Measurements from ENCODE around the gene CCL8.

DNA sequence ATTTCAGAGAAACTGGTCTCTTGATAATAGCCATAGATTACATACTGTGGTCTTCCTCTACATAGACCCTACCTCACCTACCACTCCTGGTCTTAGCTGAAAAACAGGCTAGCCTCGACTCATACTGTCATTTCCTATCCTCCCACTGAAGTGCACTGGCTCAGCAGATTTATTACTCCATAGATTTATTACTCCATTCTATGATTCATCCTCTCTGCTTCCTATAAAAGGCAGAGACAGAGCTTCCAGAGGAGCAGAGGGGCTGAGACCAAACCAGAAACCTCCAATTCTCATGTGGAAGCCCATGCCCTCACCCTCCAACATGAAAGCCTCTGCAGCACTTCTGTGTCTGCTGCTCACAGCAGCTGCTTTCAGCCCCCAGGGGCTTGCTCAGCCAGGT lies 49.3 kb upstream of the CCL8 start, which contains the start of gene CCL7:
- TF ChIP-seq, protein P1, sequence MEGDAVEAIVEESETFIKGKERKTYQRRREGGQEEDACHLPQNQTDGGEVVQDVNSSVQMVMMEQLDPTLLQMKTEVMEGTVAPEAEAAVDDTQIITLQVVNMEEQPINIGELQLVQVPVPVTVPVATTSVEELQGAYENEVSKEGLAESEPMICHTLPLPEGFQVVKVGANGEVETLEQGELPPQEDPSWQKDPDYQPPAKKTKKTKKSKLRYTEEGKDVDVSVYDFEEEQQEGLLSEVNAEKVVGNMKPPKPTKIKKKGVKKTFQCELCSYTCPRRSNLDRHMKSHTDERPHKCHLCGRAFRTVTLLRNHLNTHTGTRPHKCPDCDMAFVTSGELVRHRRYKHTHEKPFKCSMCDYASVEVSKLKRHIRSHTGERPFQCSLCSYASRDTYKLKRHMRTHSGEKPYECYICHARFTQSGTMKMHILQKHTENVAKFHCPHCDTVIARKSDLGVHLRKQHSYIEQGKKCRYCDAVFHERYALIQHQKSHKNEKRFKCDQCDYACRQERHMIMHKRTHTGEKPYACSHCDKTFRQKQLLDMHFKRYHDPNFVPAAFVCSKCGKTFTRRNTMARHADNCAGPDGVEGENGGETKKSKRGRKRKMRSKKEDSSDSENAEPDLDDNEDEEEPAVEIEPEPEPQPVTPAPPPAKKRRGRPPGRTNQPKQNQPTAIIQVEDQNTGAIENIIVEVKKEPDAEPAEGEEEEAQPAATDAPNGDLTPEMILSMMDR (IDR thresholded peaks at IDR 0.05; ENCODE audit: poor library complexity): no peak
- TF ChIP-seq EZH2 (IDR thresholded peaks at IDR 0.05; ENCODE audit: borderline replicate concordance) (no peak), EZH2phosphoT487 (IDR thresholded peaks at IDR 0.05; ENCODE audit: low read depth, severe bottlenecking, unreplicated experiment) (no peak)

Data from hepatocyte (in vitro differentiated cells).